HUES6 (cell line): ENCODE measurements around the gene AP1B1.
"Not testable (repeated sequence)": the region's sequence is repeated elsewhere in the genome, so short reads cannot be mapped to it uniquely, and the experiment has no call there.

Experiments
- H3K27ac ChIP-seq: 2 replicates; pipeline ENCODE4 v1.7.0; 2013; ENCODE audit warnings: low read depth, mild to moderate bottlenecking, low read length, inconsistent platforms
- H3K27me3 ChIP-seq: 2 replicates; pipeline ENCODE4 v1.6.1; 2013; ENCODE audit warnings: low read length; ENCODE audit not compliant: control insufficient read depth, insufficient read depth
- H3K36me3 ChIP-seq: 2 replicates; pipeline ENCODE4 v1.6.1; 2013; ENCODE audit warnings: low read length; ENCODE audit not compliant: control insufficient read depth, insufficient read depth
- H3K4me1 ChIP-seq: 2 replicates; pipeline ENCODE4 v1.6.1; 2013; ENCODE audit warnings: low read length; ENCODE audit not compliant: control insufficient read depth, insufficient read depth
- H3K4me3 ChIP-seq: 2 replicates; pipeline ENCODE4 v1.5.1; 2013; ENCODE audit warnings: low read depth, low read length
- H3K9ac ChIP-seq: one replicate; pipeline ENCODE4 v1.6.1; 2013; ENCODE audit warnings: mild to moderate bottlenecking, low read length
- H3K9me3 ChIP-seq: 2 replicates; pipeline ENCODE4 v1.6.1; 2013; ENCODE audit warnings: low read depth, low read length; ENCODE audit not compliant: control insufficient read depth, insufficient read depth

AP1B1 gene

GRCh38 chr22:29386708-29387107, 1.7 kb downstream of the AP1B1 start:
- Histone ChIP-seq H3K36me3 (no peaks in the 10 kb centered on the region; the same call in 1 of the 2 replicates), H3K27ac (no peak overlapping the region), H3K4me1 (peaks cover 8% of the 10 kb centered on the region; the same call in 1 of the 2 replicates), H3K27me3 (no peaks in the 10 kb centered on the region), H3K9me3 (no peaks in the 10 kb centered on the region), H3K9ac (no peak overlapping the region), H3K4me3 (no peak overlapping the region)

GRCh38 chr22:29385748-29386147, 2.6 kb downstream of the AP1B1 start:
- no peak overlapping the region for H3K9ac ChIP-seq
- H3K9me3 ChIP-seq, result no peaks in the 10 kb centered on the region
- no peaks in the 10 kb centered on the region for H3K27me3 ChIP-seq
- H3K4me1 ChIP-seq, result peaks cover 8% of the 10 kb centered on the region; the same call in 1 of the 2 replicates
- H3K36me3 ChIP-seq, result no peaks in the 10 kb centered on the region; the same call in 1 of the 2 replicates
- H3K4me3 ChIP-seq, result no peak overlapping the region
- H3K27ac ChIP-seq, result no peak overlapping the region

GRCh38 chr22:29385151-29385704, 3.1 kb downstream of the AP1B1 start:
- Histone ChIP-seq H3K36me3 (peaks cover 4% of the 10 kb centered on the region; the same call in 1 of the 2 replicates), H3K9me3 (no peaks in the 10 kb centered on the region), H3K4me3 (no peak overlapping the region), H3K27me3 (no peaks in the 10 kb centered on the region), H3K4me1 (peaks cover 8% of the 10 kb centered on the region; the same call in 1 of the 2 replicates), H3K27ac (no peak overlapping the region), H3K9ac (no peak overlapping the region)

- no peaks in the 10 kb centered on the region for H3K27me3 ChIP-seq
- H3K36me3 ChIP-seq, result peaks cover 4% of the 10 kb centered on the region; the same call in 1 of the 2 replicates
- H3K4me1 ChIP-seq, result peaks cover 8% of the 10 kb centered on the region; the same call in 1 of the 2 replicates
- H3K9ac ChIP-seq, result no peak overlapping the region
- no peak overlapping the region for H3K4me3 ChIP-seq
- no peak overlapping the region for H3K27ac ChIP-seq
- H3K9me3 ChIP-seq, result no peaks in the 10 kb centered on the region
Observed at GRCh38 chr22:29383740-29384139, 4.6 kb downstream of the AP1B1 start.

GRCh38 chr22:29382580-29383302, 5.6 kb downstream of the AP1B1 start:
- H3K36me3 ChIP-seq, result peaks cover 4% of the 10 kb centered on the region; the same call in 1 of the 2 replicates

GRCh38 chr22:29380856-29381255, 7.5 kb downstream of the AP1B1 start:
- Histone ChIP-seq H3K9ac (no peak overlapping the region), H3K36me3 (peaks cover 14% of the 10 kb centered on the region), H3K4me3 (no peak overlapping the region), H3K4me1 (0 out of 2 replicates have a peak, but pooled peaks cover 1% of the 10 kb centered on the region), H3K9me3 (no peaks in the 10 kb centered on the region), H3K27me3 (no peaks in the 10 kb centered on the region), H3K27ac (no peak overlapping the region)

More at GRCh38 chr22:29382580-29383302, 5.6 kb downstream of the AP1B1 start:
- Histone ChIP-seq H3K27ac (no peak overlapping the region), H3K4me3 (no peak overlapping the region), H3K4me1 (peaks cover 8% of the 10 kb centered on the region; the same call in 1 of the 2 replicates), H3K9ac (no peak overlapping the region), H3K27me3 (no peaks in the 10 kb centered on the region), H3K9me3 (no peaks in the 10 kb centered on the region)

- H3K4me3 ChIP-seq, result no peak overlapping the region
- peaks cover 18% of the 10 kb centered on the region for H3K36me3 ChIP-seq
- H3K9me3 ChIP-seq, result no peaks in the 10 kb centered on the region
- H3K27me3 ChIP-seq, result no peaks in the 10 kb centered on the region
- no peak overlapping the region for H3K9ac ChIP-seq
- no peak overlapping the region for H3K27ac ChIP-seq
- no peaks in the 10 kb centered on the region for H3K4me1 ChIP-seq
Observed at GRCh38 chr22:29380032-29380781, 8.2 kb downstream of the AP1B1 start.

GRCh38 chr22:29379258-29379657, 9.1 kb downstream of the AP1B1 start:
- no peak overlapping the region for H3K9ac ChIP-seq
- peaks cover 18% of the 10 kb centered on the region for H3K36me3 ChIP-seq
- no peaks in the 10 kb centered on the region for H3K27me3 ChIP-seq
- no peaks in the 10 kb centered on the region for H3K4me1 ChIP-seq
- no peak overlapping the region for H3K4me3 ChIP-seq
- no peaks in the 10 kb centered on the region for H3K9me3 ChIP-seq
- H3K27ac ChIP-seq, result no peak overlapping the region

- Histone ChIP-seq H3K27me3 (no peaks in the 10 kb centered on the region), H3K4me3 (no peak overlapping the region), H3K36me3 (peaks cover 22% of the 10 kb centered on the region), H3K9me3 (no peaks in the 10 kb centered on the region), H3K4me1 (no peaks in the 10 kb centered on the region), H3K27ac (no peak overlapping the region), H3K9ac (no peak overlapping the region)
Observed at GRCh38 chr22:29377979-29378378, 10.4 kb downstream of the AP1B1 start.

- H3K9ac ChIP-seq, H3K27ac ChIP-seq, H3K27me3 ChIP-seq, H3K4me1 ChIP-seq, H3K4me3 ChIP-seq, H3K9me3 ChIP-seq: not testable (repeated sequence)
- H3K36me3 ChIP-seq, result peaks cover 22% of the 10 kb centered on the region
Observed at GRCh38 chr22:29376705-29377104, 11.7 kb downstream of the AP1B1 start.
